GM19468 (cell line): ENCODE results near the gene FAM53C.

Source experiments
- ATAC-seq: cut with Tn5 transposase; IDR thresholded peaks from one replicate; pipeline ENCODE4 v1.9.1; 2021; ENCODE audit warnings: mild to moderate bottlenecking, moderate library complexity, moderate number of reproducible peaks; ENCODE audit not compliant: unreplicated experiment; ENCODE audit errors: extremely low read depth

FAM53C gene

DNA sequence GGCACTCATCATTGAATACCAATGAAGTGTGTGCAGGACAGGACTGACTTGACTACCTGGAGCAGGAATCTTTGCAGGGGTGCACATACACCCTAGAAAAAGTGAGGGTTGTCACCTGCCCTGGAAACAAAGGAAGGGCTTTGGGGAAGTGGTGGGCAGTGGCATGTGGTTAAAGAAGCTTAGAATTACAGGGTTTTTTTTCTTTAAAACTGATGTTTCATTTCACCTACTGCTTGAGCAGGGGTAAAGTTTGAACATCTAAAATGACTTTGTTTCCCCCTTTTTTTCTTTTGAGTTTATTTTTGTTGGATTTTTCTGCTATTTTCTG, 12.5 kb downstream of the FAM53C start:
- no peak for ATAC-seq

DNA sequence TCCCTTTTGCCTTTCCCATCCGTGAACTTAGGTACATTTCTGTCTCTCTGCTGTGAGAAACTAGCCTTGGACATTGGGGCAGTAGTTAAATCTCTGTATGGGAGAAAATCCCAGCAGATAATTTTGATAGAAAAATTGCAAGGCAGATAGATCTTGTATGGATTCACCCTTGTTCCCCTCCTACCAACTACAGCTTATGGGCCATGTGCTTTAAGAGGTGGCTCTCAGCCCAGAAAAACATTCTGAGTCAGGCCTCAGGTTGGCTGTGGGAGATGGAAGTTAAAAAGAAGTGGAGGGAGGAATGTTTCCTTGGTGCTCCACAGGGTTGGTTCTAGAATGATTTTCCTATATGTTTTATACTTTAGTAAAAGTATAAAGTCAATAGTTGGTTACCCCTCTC, 13.0 kb downstream of the FAM53C start:
- no peak for ATAC-seq

DNA sequence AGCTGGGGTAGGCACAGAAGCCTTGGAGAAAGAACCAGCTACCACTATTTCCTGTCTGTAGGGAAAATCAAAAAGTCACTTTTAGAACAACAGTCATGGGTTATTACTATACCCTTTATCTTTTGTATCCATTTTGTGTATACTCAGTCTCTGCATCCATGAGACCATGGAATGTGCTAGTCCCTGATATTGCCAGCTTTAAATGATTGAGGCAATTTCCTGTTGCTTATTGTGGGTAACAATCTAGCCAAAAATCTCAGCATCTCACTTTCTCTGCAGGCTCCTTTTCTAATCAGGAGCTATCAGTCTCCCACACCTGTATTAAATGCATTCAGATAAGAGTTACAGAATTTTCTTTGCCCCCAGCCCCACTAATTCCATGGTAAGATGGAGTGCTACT, 13.5 kb downstream of the FAM53C start:
- ATAC-seq = no peak

DNA sequence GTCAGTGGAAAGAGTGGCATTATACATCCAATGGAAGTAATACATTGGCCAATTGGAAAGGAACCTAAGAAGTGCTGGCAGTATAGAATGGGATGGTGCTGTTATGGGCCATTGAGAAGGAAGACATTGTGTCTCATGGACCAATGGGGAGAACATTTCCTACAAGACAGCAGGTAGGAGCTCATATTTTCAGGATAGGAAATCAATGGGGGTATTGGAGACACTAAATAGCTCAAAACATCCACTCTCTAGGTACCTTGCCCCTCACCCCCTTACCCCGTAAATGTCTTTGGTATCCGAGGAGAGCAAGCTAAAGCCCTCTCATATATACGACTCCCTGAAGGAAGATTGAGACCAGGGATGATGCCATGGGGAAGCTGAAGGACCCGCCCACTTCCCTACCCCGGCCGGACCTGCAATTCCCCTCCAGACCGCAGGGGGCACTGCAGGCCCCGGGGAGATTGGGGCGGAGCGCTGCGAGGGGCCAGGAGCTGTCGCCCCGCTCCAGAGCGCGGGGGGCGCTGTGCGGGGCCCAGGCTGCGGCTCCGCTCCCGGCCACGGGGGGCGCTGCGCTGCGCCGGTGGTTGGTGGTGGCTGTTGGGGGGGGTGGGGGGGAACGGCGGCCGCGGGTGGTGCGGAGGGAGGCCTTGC, 14.1 kb downstream of the FAM53C start, which contains the start of gene KDM3B:
KDM3B (plus strand) TSS at position 615 of the 651 bp plus-strand sequence. CDS start 111 bp downstream, outside the sequence.
- ATAC-seq = peak; percentile 36

DNA sequence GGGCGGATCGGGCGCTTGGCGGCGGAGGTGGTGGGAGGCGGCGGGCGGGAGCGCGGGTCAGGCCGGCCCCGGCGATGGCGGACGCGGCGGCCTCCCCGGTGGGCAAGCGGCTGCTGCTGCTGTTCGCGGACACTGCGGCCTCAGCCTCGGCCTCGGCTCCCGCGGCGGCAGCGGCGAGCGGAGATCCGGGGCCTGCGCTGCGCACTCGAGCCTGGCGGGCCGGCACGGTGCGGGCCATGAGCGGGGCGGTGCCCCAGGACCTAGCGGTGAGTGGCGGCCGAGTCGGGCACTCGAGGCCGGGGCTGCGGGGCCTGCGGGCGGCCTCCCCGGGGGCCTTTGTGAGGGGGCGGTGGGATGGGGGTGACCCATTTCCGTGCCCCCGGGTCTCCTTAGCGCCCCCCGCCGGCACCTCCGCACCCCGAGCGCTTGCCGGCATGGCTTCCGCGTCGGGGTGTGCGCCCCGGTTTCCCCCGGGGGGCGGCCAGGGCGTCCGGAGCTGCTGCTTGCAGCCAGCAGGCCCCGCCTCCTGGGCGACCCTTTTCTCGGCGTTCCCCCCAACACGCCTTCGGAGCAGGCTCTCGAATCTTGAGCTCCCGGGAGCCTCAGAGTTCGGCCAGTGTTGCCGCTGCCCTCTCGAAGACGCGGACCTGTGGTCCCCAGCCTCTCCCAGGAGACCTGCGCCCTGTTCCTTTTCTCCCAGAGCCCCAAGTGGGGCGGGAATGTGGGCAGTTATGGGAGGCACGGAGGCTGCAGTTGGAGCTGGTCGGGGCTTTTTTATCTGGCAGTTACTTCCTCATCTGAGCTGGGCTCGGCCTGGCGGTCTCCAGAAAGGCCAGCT, 14.9 kb downstream of the FAM53C start:
- ATAC-seq = peak; percentile 25

DNA sequence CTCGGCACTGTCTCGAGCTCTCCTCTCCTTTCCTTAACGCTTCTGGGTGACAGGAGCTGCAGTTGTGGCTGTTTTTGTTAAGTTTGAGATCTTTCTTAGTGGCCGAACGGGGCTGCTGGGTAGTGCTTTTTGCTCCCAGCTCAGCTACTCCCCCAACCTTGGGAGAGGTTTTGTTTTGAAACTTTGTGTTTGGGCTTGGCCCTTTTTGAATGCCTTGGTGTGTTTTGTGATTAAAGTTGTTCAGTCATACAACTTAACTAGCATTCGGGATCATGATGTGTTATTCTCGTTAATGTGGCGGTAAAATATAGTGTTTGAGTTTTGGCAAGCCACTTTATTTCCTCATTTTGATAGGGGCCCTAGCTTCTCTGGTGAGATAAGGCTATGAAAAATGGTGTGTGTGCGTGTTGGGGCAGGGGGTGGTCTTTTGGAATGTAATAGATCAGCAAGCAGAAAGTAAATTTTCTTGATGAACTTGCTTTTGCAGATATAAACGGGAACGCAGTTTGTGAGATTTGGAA, 15.6 kb downstream of the FAM53C start:
- ATAC-seq = no peak

DNA sequence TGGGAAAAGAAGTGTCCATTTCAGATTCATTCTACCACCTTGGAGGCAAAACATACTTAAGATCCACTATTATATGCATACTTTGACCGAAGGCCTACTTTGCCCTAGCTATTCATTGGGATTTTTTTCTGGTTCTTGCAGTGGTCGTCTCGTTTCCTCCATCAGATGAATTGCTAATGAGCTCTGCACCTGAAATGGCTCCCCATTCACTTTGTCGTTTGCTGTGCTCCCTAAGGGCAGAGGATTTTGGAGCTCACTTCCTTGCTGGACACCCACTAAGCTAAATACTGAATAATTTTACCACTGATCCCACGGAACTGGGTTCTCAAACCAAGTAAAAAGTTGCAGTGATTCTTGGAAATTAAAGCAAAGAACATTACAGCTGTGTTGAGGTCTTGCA, 16.3 kb downstream of the FAM53C start:
- ATAC-seq = no peak

DNA sequence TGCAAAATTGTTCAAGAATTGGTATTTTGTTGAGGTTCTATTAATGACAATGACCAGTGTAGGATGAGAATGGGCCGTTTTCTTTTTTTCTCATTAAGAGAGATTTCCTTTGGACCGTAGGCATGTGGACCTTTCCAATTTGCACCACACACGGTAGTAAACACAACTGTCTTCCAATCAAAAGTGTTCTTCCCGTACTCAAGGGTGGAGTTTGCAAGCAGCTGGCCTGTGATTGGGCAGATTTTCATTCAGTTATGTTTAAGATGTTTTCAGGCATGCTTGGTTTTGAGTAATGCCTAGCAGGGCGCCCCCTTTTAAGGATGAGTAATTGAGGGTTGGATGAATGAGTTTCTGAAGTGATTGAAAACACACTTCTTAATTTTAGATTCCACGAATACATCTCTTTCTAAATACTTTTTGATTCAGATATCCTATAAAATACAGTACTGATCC, 16.9 kb downstream of the FAM53C start:
- ATAC-seq = no peak

DNA sequence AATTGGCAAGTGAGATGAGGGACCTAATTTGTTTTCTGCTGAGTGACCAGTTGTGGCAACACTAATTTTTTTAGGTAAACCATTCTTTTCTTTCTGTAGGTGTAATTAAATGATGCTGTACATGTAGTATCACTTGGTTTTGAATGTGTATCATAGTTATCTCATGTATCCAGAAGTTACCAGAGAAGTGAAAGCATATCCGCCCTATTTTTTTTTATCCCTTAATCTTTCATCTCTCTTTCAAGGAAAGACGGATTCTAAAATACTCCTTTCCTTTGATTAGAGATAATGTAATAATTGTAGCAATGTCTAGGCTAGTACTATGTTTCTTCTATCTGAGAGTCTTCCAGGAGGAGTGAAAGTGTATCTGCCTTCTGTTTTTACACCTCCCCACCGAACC, 21.6 kb downstream of the FAM53C start:
- ATAC-seq = no peak

DNA sequence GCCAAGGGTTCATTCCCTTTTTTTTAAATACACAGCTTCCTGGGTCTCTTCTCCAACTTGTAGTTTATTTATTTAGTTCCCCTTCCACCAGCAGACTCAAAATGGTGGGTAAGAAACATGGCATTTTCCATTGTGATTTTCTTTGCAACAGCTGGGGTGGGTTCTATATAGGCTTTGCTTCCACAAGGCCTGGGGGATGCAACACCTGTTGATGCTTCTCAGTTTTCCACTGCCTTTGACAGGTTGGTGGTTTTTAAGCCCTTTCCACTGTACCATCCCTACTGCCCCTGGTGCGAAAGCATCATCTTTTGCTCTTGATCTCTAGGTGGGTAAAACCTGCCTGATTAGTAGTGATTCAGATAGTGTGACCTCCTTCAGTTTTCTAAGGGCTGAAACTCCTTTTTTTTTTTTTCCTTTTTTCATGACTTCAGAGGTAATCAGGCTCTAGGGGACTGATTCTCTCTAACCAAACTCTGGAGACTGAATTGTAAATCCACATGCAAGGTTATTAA, 22.9 kb downstream of the FAM53C start:
- ATAC-seq = no peak

DNA sequence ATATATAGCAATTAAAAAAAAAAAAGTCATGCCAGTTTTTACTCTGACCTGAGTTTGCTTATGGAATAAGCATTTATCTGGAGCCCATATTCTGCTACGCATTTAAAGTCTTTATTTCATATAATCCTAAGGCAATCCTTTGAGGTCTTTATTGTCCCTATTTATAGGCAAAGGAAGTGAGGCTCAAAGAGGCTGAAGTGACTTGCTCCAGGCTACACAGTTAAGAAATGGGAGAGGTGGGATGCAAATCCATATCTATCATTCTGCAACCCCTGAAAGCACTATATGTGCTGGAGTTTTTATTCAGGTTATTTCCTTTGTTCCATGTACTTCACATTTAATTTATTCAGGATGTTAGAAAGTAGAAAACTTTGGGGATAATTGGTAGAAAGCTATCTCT, 26.5 kb downstream of the FAM53C start:
- ATAC-seq = no peak

DNA sequence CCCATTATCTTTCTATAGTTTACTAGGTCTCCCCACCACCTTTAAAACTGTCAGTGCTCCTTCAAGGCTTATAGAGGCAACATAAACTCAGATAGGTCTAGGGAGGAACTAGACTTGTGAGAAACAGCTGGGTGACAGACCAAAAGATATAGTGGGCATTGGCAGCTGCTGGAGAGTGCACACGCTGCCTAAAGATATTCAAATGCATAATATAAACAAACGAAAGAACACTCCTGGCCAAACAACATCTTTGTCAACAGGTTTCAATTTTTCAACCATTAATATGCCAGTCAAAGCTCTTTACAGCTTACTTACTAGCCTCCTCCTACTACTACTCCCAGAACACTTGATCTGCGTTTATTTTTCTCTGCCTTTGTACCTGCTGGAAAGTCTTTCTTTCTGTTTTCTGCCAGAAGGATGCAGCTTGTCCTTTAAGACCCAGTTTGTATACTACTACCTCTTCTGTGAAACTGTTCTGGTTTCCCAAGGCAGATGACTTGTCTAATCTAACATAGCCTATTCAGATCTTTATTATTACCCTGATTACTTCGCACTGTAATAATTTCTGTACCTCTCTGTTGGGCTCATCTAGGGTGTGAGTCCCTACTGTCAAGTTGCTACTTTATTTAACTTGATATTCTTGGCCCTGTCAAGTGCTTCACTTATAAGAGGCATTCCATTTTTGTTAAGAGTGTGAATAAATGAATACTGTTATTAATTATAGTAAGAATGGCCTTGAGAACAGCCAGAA, 28.7 kb downstream of the FAM53C start:
- ATAC-seq = no peak

DNA sequence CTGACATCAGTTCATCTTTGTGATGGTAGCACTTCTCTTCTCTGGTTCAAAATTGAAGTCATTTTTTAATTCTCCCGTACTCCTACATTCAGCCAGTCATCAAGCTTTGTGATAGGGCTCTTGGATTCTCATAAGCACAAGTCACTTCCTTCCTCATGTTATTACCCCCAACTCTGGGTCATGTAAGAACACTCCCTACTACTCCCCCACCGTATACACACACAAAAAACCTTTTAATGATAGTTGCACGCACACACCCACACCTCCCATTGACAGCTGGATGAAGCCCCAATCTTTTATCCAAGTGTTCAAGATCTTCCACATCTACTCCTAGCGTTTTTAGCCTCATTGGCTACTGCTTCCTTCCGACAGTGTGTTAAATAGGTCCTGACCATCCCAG, 31.2 kb downstream of the FAM53C start:
- ATAC-seq = no peak

DNA sequence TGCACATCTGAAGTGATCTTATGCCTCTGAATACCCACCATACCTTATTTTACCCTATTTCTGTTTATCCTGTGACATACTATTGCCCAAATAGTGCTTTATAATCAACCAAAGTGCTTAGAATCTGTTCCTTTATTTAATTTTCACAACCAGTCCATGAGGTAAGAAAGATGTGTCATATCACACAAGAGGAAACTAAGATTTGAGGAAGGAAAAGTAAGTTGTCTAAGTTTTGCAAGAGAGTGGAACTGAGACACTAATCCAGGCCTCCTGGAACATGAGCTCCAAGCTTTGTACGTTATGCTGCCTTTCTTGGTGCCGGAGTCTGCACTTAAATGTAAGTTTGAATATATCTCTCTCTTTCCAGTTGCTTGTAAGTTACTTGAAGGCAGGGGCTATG, 31.6 kb downstream of the FAM53C start:
- no peak for ATAC-seq

DNA sequence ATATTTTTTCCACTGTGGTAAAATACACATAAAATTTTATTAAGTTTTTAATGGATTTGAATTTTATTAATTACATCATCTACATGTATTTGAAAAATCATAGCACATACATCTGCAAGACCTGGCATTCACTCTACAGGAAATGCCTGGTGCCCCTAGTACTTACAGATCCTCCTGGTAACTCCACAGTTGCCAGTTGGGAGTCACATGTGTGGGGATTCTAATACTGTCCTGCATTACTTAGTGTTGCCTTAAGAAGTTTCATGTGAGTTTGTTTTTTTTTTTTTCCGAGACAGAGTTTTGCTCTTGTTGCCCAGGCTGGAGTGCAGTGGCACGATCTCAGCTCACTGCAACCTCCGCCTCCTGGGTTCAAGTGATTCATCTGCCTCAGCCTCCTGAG, 32.5 kb downstream of the FAM53C start:
- no peak for ATAC-seq

DNA sequence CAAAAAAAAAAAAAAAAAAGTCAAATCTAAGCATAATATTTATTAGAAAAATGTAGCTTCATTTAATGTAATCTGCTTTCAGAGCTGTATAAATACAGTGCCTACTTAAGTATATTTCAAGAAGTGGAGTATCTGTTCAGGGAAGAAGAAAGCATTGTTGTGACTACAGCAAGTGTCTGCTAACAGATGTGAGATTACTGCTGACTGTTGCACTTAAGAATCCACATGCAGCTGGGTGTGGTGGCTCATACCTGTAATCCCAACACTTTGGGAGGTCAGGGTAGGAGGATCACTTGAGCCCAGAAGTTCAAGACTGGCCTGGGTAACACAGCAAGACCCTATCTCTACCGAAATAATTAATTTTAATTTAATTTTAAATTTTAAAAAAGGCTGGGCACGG, 33.4 kb downstream of the FAM53C start:
- ATAC-seq = no peak

DNA sequence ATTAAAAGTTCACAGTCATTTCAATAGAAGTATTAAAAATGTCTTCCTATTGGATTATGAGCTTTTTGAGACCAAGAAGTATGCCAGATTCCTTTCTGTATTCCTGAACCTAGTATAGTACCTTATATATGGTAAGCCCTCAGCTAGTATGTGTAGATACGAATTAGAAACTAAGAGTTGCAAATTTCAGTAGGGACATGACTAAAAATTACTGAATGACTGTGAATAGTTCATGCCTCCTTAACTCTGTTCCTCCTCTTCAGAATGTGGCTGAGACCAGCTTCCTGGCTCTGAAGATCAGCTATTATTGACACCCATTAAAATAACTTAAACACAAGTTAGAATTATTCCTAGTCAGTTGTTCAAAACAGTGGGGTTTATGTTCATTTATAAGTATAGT, 34.2 kb downstream of the FAM53C start:
- ATAC-seq = peak; percentile 58

DNA sequence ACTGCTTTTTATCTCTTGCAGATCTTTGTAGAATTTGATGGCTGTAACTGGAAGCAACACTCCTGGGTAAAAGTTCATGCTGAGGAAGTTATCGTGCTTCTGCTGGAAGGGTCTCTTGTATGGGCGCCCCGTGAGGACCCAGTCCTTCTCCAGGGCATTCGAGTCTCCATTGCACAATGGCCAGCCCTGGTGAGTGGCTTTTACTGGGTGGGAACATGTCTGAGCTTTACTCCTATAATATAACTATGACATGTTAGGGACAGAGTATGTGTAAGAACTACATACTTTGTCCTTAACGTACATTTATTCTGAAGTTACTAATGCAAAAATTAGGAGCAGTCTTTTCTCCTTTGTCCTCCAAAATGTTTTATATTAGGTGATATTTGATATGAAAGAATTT, 34.6 kb downstream of the FAM53C start:
- ATAC-seq = no peak

DNA sequence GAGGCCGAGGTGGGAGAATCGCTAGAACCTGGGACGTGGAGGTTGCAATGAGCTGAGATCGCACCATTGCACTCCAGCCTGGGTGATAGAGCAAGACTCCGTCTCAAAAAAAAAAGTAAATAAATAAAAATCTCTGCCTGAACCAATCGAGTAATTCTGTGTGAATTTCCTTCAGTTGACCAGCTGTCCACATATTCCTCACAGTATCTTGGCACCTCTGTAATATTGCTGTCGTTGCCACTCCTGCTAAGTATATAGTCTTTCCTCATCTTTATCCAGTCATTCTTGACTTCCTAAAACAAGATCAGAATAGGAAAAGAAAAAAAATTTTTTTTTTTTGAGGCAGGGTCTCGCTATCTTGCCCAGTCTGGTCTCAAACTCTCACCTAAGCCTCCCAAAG, 44.3 kb downstream of the FAM53C start:
- no peak for ATAC-seq

DNA sequence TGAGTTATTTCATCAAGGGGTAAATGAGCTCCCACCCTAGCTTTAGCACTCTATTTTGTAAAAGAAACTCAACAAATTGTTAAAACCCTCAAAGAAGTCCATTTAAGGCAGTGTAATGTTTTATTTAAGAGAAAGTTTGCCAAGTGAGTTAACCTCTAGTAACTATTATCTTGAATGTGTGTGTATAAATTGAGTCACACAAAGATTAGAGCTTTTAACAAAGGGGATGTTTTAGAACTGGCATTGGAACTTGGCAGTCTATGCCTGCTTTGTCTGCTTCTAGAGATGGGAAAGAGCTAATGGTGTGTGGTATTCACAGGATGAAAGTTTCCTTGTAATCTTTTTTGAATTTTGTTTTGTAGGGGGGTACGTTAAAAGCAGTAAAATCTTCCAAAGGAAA, 47.6 kb downstream of the FAM53C start:
- ATAC-seq = no peak

DNA sequence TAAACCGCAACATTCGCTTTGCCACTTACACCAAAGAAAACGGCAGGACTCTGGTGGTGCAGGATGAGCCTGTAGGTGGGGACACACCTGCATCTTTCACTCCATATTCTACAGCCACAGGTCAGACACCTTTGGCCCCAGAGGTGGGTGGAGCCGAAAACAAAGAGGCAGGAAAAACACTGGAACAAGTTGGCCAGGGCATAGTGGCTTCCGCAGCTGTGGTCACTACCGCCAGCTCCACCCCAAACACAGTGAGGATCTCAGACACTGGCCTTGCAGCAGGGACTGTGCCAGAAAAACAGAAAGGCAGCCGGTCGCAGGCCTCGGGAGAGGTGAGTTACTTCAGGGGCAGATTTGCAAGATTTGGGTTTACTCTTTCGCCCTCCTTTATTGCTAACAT, 48.2 kb downstream of the FAM53C start:
- ATAC-seq = no peak
